Stimulated activated CD8-positive, alpha-beta memory T cell treated with anti-CD3 and anti-CD28 coated beads, Interleukin-7, amount 100 ng/mL, for 1 hour (primary cell): ENCODE data around the gene EIF1AX.
"Not testable (repeated sequence)": the region's sequence is repeated elsewhere in the genome, so short reads cannot be mapped to it uniquely, and the experiment has no call there.

Experiments
- DNase-seq, 2 donors: peaks; one replicate each; pipeline ENCODE4 v3.0.0-alpha.2; 2020; ENCODE audit warnings: low read depth in 2 of 2

The EIF1AX gene

DNA sequence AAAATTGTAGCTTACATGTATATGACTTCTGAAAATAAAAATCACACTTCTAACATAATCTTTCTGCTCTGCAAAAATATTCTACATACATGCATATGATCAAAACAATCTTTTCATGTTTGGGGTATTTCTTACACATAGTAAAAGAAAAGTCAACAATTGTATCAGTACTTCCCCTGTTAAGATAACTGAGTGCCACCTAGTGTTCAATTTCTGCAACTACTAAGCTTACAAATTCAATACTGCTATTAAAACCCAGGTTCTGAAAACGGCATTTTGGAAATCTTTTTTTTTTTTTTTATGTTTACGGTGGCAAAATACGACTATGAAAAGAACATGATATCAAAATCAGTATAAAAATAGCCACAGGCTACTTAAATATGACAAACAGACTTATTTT, 14.2 kb downstream of the EIF1AX start:
- not testable (repeated sequence) for DNase-seq

DNA sequence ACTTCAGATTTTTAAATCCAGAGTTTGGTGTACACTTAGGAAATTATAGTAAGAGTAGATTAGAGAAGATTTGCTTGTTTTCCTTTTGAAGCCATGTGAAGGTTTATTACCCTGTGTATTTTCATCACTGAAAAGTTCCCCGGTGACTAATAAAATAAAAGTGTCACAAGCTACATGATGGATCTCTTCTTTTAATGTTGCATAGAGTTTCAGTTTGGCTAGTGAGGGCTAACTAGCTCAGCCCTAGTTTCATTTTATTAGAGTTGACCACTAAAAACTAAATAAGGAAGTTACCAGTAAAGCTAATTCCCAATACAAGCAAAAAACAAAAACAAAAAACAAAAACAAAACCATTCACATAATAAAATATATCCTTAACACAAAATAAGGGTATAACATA, 14.8 kb downstream of the EIF1AX start:
- not testable (repeated sequence) for DNase-seq

DNA sequence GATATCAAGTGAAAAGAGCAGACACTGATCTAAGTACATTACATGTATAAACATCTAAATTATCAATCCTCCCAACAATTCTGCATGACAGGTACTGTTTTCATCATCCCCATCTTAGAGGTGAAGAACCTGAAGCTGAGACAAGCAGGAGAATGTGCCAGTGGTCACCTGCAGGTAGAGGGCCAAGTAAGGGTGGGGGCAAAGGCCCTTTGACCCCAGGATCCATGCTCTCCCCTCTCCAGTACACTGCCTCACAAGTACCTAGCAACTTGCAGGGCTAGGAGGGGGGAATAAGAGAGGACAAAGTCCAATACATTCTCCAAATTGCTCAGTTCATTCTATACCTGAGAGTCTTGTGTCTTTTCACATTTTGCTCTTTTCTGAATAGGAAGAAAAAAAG, 16.7 kb downstream of the EIF1AX start:
- DNase-seq = no peak

DNA sequence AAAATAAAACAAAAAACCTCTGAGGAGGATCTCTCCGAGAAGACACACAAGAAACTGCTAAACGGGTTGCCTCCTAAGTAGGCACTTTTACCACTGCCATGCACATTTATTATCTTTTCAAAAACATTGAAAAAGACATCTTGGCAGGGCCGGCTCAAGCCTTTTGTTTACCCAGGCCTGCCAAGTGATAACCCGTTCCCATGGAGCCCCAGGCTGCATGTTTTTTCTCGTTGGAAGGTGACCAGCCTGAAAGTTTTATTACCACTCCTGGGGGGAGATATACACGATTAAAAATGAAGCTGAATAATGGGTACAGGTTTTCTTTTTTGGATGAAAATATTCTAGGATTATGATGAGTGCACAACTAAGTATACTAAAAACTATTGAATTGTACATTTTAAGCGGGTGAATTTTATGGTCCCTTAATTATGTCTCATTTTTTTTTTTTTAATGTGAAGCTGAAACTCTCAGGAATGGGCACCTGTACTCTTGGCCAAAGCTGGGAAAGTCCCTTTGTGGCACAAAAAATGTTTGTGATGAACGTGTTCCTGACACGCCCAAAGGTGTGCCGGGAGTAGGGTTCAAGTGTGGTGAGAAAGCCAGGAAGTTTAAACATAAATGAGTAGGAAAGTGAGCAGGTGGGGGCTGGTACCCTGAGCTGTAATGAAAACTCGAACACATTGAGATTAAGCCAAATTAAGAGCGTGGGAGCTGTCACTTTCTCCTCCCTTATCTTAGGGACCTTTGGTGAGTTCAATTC, 23.4 kb downstream of the EIF1AX start:
- DNase-seq = no peak

DNA sequence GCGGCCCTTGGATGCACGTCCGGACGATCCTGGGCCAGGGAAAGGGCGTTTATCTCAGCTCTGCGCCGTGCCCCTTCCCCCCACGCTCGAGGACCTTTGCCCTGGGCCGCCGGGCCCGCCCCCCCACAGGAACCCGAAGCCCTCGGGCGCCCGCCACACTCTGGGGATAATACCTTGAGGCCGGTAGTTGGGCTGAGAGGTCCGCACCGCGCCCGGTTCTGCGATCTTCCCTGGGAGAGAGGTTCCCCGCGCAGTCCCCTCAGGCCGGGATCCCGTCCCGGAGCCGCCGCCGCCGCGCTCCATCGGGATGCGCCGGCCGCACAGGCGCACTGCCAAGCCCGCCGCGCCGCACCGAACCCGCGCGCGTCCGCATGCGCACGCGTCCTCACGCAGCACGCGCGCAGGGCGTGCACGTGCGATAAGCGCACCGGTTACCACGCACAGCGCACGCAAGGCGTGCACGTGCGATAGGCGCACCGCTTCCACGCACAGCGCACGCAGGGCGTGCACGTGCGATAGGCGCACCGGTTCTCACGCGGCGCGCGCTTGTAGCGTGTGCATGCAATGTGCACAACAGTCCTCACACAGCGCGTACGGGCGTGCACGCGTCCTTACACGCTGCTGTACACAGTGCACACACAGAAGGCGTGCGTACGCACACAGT, 24.9 kb downstream of the EIF1AX start, which contains the start of gene MAP7D2:
Gene MAP7D2, minus strand, starts transcription at position 331 of the 664 bp plus-strand sequence. Its CDS starts 28 bp downstream, at position 303.
- no peak for DNase-seq

DNA sequence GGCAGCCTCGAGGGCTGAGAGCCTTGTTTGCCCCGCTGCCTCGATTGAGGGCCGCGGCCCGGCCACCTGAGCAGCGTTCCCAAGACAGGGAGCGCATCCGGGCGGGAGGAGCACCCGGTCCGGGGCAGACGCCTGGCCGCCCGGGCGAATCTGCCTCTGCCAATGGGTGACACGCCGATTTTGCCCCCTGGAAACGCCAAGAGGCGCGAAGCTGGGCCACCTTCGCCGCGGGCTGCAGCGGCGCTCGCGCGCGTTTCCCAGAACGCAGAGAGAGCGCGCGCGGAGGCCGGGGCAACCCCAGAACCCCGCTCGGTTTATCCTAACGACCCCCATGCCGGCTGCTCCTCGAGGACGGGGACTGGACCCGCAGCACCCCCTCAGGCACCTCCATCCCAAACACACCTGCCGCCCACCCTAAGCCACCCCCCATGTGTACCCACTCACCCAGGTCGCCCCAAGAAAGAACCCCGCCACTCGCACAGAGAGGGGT, 25.5 kb downstream of the EIF1AX start:
- DNase-seq = no peak

DNA sequence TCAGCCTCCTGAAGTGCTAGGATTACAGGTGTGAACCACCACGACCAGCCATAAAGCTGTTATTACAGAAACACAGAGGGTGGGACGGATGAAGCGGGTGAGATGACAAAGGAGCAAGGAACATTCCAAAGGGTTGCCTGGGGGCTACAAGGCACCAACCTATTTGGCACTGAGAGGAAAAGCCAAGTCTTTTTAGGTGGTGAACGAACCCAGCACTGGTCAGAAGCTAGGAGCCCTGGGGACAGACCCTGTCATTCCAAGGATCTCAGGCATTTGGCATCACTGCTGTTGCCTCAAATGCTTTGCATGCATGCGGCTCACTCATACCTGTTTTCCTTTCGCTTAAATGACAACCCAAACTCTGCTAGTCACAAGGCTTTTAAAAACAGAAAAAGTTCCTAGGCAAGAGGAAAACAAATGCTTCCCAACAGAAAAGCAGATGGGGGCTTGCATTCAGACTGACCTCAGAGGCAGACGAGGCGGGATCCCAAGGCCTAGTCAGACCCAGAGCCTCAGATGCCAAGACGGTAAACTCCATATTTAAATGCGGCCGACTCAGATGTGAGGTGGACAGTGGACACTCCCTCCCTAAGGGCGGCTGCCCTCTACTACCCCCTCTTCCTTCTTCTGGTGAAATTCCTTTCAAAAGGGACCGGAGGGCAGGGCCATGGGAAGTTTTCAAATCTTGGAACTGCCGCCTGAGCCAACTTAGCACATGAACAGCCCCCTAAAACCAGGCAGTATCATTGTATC, 29.4 kb downstream of the EIF1AX start:
- no peak for DNase-seq

DNA sequence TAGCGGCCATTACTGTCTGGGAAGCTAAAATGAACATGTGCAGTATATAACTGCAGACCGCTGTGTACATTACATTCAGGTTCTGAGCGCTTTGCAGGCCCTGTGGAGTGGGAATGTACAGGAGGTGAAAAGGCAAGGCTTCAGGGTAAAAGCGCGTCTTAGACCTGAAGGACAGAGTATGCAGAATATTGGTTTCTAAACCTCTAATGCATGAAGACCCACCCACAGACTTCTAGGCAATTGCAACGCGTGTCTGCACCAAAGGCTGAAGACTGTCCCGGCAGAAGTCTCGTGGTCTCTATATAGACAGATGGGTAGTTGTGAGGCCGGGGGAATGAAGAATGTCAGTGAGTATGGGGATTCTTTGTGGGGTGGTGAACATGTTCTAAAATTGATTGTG, 30.4 kb downstream of the EIF1AX start:
- DNase-seq = no peak

DNA sequence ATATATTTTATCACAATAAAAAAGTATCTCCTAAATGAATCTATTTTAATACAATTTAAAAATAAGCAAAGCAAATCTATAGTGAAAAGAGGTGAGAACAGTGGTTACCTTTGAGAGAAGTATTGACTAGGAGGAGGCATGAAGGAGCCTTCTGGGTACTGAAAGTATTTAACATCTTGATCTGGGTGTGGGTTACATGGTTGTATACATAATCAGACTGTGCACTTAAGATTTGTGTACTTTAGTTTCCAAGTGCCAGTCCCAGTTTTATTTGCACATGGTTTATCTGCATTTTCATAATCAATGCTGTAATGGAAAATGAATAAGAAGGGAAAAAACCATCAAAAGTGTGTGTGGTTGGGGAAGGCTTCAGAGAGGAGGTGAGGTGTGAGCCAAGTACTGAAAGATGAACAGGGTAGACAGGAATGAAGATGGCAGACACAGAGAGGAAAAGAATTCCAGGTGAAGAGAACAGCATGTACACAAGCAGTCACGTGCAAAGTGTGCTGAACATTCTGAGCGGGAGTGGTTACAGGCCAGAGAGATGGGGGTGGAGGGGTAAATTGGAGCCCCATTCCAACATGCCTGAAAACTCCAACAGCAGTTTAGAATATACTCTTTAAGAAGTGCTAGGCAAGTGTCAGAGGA, 39.6 kb downstream of the EIF1AX start:
- DNase-seq = no peak

DNA sequence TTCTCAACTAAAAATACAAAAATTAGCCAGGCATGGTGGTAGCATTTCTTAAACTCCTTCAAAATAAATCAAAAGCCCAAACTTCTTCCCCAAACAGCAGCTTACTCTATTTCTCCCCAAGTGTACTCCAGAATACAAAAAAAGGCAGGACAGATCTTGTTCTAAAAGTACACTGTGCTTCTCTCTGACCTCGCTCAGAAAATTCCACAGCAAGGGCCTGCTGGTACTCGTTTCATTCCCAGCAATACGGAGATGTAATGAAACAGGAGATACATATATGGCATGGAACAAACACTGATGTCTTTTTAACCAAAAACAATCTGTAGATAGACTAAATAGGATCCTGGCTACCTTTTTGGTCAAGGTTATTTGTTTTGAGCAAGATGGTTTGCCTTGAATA, 50.1 kb downstream of the EIF1AX start:
- no peak for DNase-seq

DNA sequence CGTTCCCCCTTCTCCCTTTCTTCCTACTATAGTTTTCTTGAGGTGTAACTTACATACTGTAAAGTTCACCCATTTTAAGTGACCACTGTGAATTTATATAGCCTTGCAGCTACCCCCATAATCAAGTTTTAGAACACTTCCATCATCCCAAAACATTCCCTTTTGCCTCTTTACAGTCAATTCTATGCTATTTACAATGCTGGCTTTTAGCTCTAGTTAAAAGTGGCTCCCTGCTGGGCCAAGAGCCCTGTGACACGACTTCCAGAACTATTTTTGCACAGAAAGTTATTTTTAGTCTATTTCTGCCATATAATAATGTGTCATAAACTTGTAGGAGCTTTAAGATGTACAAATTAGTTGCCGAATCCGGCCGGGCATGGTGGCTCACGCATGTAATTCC, 51.8 kb downstream of the EIF1AX start:
- no peak for DNase-seq

DNA sequence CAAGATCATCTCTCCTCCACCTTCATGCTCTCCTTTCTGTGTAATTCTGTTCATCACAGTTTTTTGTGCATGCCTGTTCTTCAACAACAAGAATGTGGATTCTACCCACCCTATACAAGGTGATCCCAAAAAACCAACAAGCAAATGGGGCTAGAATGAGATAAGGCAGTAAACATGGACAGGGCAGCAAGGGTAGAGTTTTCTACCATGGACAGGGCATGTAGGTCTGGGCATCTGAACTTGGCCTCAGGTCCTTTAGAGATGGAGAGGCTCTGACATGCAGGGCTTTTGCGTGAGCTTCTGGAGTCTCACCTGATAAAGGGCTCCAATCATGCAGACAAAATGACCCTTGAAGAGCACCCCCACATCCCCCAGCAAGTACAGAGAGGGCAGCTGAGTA, 61.4 kb downstream of the EIF1AX start:
- no peak for DNase-seq
